D341Med (cell line): ENCODE measurements around the gene USP36.
"Not testable (repeated sequence)": the region's sequence is repeated elsewhere in the genome, so short reads cannot be mapped to it uniquely, and the experiment has no call there.

Experiments
- DNase-seq: peaks from one replicate; pipeline ENCODE4 v3.0.0; 2012; ENCODE audit warnings: low spot score

USP36 gene

GRCh38 chr17:78840780-78841611, at the start of gene USP36:
Gene USP36 (minus strand): TSS chr17:78840814. CDS start chr17:78836363, 4,451 bp downstream.
- DNase-seq, result peak; percentile 100

- DNase-seq, result not testable (repeated sequence)
These were observed 49.5 kb upstream of the USP36 start for GRCh38 chr17:78890096-78890495.

- DNase-seq, result no peak
These were observed 48.9 kb upstream of the USP36 start for GRCh38 chr17:78889531-78889930.

- no peak for DNase-seq
These were observed 48.4 kb upstream of the USP36 start for GRCh38 chr17:78888941-78889518.

GRCh38 chr17:78886954-78887353, 46.3 kb upstream of the USP36 start:
- no peak for DNase-seq

GRCh38 chr17:78885956-78886355, 45.3 kb upstream of the USP36 start:
- DNase-seq, result no peak

- DNase-seq, result no peak
These were observed 44.5 kb upstream of the USP36 start for GRCh38 chr17:78884876-78885667.

GRCh38 chr17:78884148-78884825, 43.7 kb upstream of the USP36 start:
- DNase-seq, result no peak

- no peak for DNase-seq
These were observed 43.0 kb upstream of the USP36 start for GRCh38 chr17:78883533-78884131.

- no peak for DNase-seq
These were observed 42.5 kb upstream of the USP36 start for GRCh38 chr17:78883089-78883532.

- DNase-seq, result no peak
These were observed 42.0 kb upstream of the USP36 start for GRCh38 chr17:78882540-78883088.

- no peak for DNase-seq
These were observed 39.1 kb upstream of the USP36 start for GRCh38 chr17:78879635-78880186.

- no peak for DNase-seq
These were observed 38.4 kb upstream of the USP36 start for GRCh38 chr17:78878871-78879527.

- no peak for DNase-seq
These were observed 37.6 kb upstream of the USP36 start for GRCh38 chr17:78878261-78878660.

GRCh38 chr17:78876954-78877517, 36.4 kb upstream of the USP36 start:
- not testable (repeated sequence) for DNase-seq

GRCh38 chr17:78876094-78876597, 35.5 kb upstream of the USP36 start:
- no peak for DNase-seq

GRCh38 chr17:78875363-78876093, 34.9 kb upstream of the USP36 start:
- peak; percentile 35 for DNase-seq

GRCh38 chr17:78873519-78874340, 33.1 kb upstream of the USP36 start:
- DNase-seq, result no peak
